ENCODE data around the gene QRFP. TPM values are rescaled to one million over a fixed set of nuclear protein-coding genes. Genes with fewer than 3 reads are reported as not detected.
"Not testable (repeated sequence)": the region's sequence is repeated elsewhere in the genome, so short reads cannot be mapped to it uniquely, and the experiment has no call there.

The QRFP gene
- total and polyA plus RNA-seq, 2 experiments from 2014 or later, result 0.45 TPM; not detected in 1

DNA sequence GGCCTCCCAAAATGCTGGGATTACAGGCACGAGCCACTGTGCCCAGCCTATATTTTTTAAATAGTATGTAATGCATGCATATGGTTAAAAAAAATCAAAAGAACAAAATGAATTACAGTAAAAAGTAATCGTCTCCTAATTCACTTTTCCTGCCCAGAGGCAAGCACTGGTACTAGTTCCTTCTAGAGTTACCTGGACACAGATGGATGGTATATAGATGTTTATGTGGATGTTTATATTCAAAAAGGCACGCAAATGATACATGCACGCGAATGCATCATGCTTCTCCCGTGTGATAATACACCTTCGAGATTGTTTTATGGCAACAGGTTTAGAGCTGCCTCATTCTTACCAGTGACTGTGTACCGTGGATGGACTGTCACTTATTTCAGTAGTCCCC, 40.1 kb downstream of the QRFP start:
- TF ChIP-seq, protein P1, sequence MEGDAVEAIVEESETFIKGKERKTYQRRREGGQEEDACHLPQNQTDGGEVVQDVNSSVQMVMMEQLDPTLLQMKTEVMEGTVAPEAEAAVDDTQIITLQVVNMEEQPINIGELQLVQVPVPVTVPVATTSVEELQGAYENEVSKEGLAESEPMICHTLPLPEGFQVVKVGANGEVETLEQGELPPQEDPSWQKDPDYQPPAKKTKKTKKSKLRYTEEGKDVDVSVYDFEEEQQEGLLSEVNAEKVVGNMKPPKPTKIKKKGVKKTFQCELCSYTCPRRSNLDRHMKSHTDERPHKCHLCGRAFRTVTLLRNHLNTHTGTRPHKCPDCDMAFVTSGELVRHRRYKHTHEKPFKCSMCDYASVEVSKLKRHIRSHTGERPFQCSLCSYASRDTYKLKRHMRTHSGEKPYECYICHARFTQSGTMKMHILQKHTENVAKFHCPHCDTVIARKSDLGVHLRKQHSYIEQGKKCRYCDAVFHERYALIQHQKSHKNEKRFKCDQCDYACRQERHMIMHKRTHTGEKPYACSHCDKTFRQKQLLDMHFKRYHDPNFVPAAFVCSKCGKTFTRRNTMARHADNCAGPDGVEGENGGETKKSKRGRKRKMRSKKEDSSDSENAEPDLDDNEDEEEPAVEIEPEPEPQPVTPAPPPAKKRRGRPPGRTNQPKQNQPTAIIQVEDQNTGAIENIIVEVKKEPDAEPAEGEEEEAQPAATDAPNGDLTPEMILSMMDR (IDR thresholded peaks at IDR 0.05; ENCODE audit: low read depth, low read length), result no peak
- Histone ChIP-seq H3K4me1 (ENCODE audit: low read depth) (peaks cover 24% of the 10 kb centered on the region), H3K4me3 (no peak overlapping the region), H3K9me3 (ENCODE audit: low read depth) (no peaks in the 10 kb centered on the region), H3K27me3 (no peaks in the 10 kb centered on the region), H3K36me3 (peaks cover 40% of the 10 kb centered on the region), H3K27ac (no peak overlapping the region)
- DNase-seq (ENCODE audit: low read depth in 1 of 2, low spot score in 1 of 2), result no peak

- Histone ChIP-seq H3K4me1 (ENCODE audit: low read depth) (peaks cover 8% of the 10 kb centered on the region), H3K27me3 (no peaks in the 10 kb centered on the region), H3K4me3 (no peak overlapping the region), H3K36me3 (peaks cover 37% of the 10 kb centered on the region), H3K27ac (no peak overlapping the region), H3K9me3 (ENCODE audit: low read depth) (no peaks in the 10 kb centered on the region)
- no peak for DNase-seq (ENCODE audit: low read depth in 1 of 2, low spot score in 1 of 2)
- TF ChIP-seq, protein P1 (IDR thresholded peaks at IDR 0.05; ENCODE audit: low read depth, low read length), result no peak
These were observed 41.8 kb downstream of the QRFP start for GRCh38 chr9:130854835-130855234.

- TF ChIP-seq, protein P1 (IDR thresholded peaks at IDR 0.05; ENCODE audit: low read depth, low read length), result no peak
- H3K27ac ChIP-seq, result peak overlapping the region; percentile 28
- H3K27me3 ChIP-seq, result no peaks in the 10 kb centered on the region
- no peaks in the 10 kb centered on the region for H3K9me3 ChIP-seq (ENCODE audit: low read depth)
- peaks cover 7% of the 10 kb centered on the region for H3K4me1 ChIP-seq (ENCODE audit: low read depth)
- H3K36me3 ChIP-seq, result peaks cover 36% of the 10 kb centered on the region
- peak in 1 of 2 donors; percentile 16 for DNase-seq (ENCODE audit: low read depth in 1 of 2, low spot score in 1 of 2)
- no peak overlapping the region for H3K4me3 ChIP-seq
These were observed 42.5 kb downstream of the QRFP start for GRCh38 chr9:130854092-130854491.

DNA sequence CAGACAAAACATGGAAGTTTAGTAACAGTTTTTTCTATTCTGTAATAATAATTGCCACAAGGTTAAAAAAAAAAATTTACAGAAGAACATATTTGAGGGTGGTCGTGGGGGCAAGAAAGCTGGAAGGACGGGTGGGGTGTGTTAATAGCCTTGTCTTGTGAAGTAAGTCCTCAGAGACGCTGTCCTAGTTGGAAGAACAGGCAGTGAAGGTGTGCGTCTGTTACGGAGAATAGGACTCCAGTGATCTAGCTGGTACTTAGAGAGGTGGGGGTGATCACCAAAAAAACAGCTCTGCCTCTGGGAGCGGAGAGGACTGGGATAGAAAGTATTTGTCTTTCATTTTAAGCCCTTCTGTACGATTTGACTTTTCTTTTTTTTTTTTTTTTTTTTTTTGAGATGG, 43.8 kb downstream of the QRFP start:
- no peak overlapping the region for H3K27ac ChIP-seq
- TF ChIP-seq, protein P1 (IDR thresholded peaks at IDR 0.05; ENCODE audit: low read depth, low read length), result no peak

GRCh38 chr9:130849356-130849755, 47.3 kb downstream of the QRFP start:
- Histone ChIP-seq H3K9me3 (ENCODE audit: low read depth) (no peaks in the 10 kb centered on the region), H3K27ac (no peak overlapping the region), H3K27me3 (no peaks in the 10 kb centered on the region), H3K36me3 (peaks cover 7% of the 10 kb centered on the region), H3K4me3 (no peak overlapping the region), H3K4me1 (ENCODE audit: low read depth) (peaks cover 22% of the 10 kb centered on the region)
- no peak for DNase-seq (ENCODE audit: low read depth in 1 of 2, low spot score in 1 of 2)
- TF ChIP-seq, protein P1 (IDR thresholded peaks at IDR 0.05; ENCODE audit: low read depth, low read length), result no peak

More for the DNA sequence above, 43.8 kb downstream of the QRFP start:
- peaks cover 36% of the 10 kb centered on the region for H3K36me3 ChIP-seq
- H3K4me1 ChIP-seq (ENCODE audit: low read depth), result no peaks in the 10 kb centered on the region
- H3K4me3 ChIP-seq, result no peak overlapping the region
- DNase-seq (ENCODE audit: low read depth in 1 of 2, low spot score in 1 of 2), result no peak
- no peaks in the 10 kb centered on the region for H3K27me3 ChIP-seq
- no peaks in the 10 kb centered on the region for H3K9me3 ChIP-seq (ENCODE audit: low read depth)

GRCh38 chr9:130848514-130848913, 48.1 kb downstream of the QRFP start:
- peaks cover 22% of the 10 kb centered on the region for H3K4me1 ChIP-seq (ENCODE audit: low read depth)
- not testable (repeated sequence) for H3K4me3 ChIP-seq; H3K9me3 ChIP-seq (ENCODE audit: low read depth); H3K36me3 ChIP-seq; H3K27ac ChIP-seq; H3K27me3 ChIP-seq; DNase-seq (ENCODE audit: low read depth in 1 of 2, low spot score in 1 of 2)
